ENCODE data around the gene CEMIP.

- TF ChIP-seq CTCF (IDR thresholded peaks at IDR 0.05) (no peak), EZH2 (IDR thresholded peaks at IDR 0.05) (no peak), EZH2phosphoT487 (IDR thresholded peaks at IDR 0.05) (no peak)
Observed at GRCh38 chr15:80831192-80831591, 52.0 kb downstream of the CEMIP start.

Data from neural progenitor cell (in vitro differentiated cells).